K562 (cell line): ENCODE measurements around the gene CUX1. TPM values are rescaled to one million over a fixed set of nuclear protein-coding genes. Genes with fewer than 3 reads are reported as not detected.

Experiments
- ARHGAP35 ChIP-seq: fragments of 450-650 bp; IDR thresholded peaks from 2 replicates; pipeline ENCODE4 v1.6.1; 2018; ENCODE audit not compliant: partially characterized antibody
- BRD4 ChIP-seq: fragments of 200-600 bp; sonication (generic); IDR thresholded peaks from 2 replicates; pipeline ENCODE4 v1.6.1; 2017; ENCODE audit warnings: inconsistent platforms
- BRF2 ChIP-seq: IDR thresholded peaks from 3 replicates; pipeline ENCODE4 v1.6.1; 2011; ENCODE audit warnings: borderline replicate concordance, mild to moderate bottlenecking; ENCODE audit not compliant: insufficient read length, insufficient read depth
- HDGF ChIP-seq: fragments of 450-650 bp; IDR thresholded peaks from 2 replicates; pipeline ENCODE4 v1.6.1; 2016
- HNRNPUL1 ChIP-seq: fragments of 200-400 bp; formaldehyde crosslinking; IDR thresholded peaks from 2 replicates; pipeline ENCODE4 v1.6.1; 2017; ENCODE audit warnings: low read length
- NR3C1 ChIP-seq: sonication (generic); formaldehyde crosslinking; IDR thresholded peaks from 2 replicates; pipeline ENCODE4 v1.8.1; 2022; ENCODE audit warnings: missing genetic modification reagents
- RNF219 ChIP-seq: fragments of 250-450 bp; sonication (Bioruptor Pico); IDR thresholded peaks from 2 replicates; pipeline ENCODE4 v1.5.0; 2022; ENCODE audit warnings: mild to moderate bottlenecking
- TAF15 ChIP-seq: fragments of 200-400 bp; formaldehyde crosslinking; IDR thresholded peaks from 2 replicates; pipeline ENCODE4 v1.6.1; 2017; ENCODE audit warnings: mild to moderate bottlenecking, low read depth, low read length, moderate library complexity
- polyA plus RNA-seq, 8 experiments: library from polyadenylated mRNA; depleted of rRNA in 4 of 8; stranded (reverse) in 5 of 8; unstranded in 3 of 8; fragments of >200 nt; fragmentation: Nextera tagmentation in 2 of 8; fragmentation: Illumina TruSeq in 1 of 8; extraction: Ambion mirVana in 2 of 8; extraction: Trizol in 1 of 8; gene quantifications; 2 replicates each; pipeline versions ENCODE4 v1.2.1 to v1.2.3, GENCODE V29; 2011 to 2014; ENCODE audit warnings: inconsistent platforms in 1 of 8, missing spikeins in 1 of 8
- total RNA-seq, 7 experiments: library from RNA; depleted of rRNA in 6 of 7; stranded (reverse); fragments of >200 nt in 6 of 7; fragmentation: Illumina TruSeq in 2 of 7; extraction: Trizol in 2 of 7; gene quantifications; 2 replicates each; pipeline versions ENCODE4 v1.2.1 to v1.2.3, GENCODE V29; 2011 to 2021; ENCODE audit warnings: low replicate concordance in 1 of 7
- TF ChIP-seq, protein P1 (sequence below): fragments of 200-800 bp; sonication (Bioruptor generic); IDR thresholded peaks from 2 replicates; pipeline ENCODE4 v1.6.1; 2017; ENCODE audit warnings: missing genetic modification characterization, missing compliant biosample characterization
- TF ChIP-seq, protein P2 (sequence below), 2 experiments: fragments of 450-650 bp in 1 of 2; sonication (generic) in 1 of 2; formaldehyde crosslinking in 1 of 2; IDR thresholded peaks; 2 replicates each; pipeline versions ENCODE4 v1.7.1 to v1.9.0; 2016 to 2022; ENCODE audit warnings: inconsistent platforms in 1 of 2, mild to moderate bottlenecking in 1 of 2, missing genetic modification reagents in 1 of 2

CUX1 gene
- total and polyA plus RNA-seq, 9 of the 15 experiments (the other 6 are each of a cell fraction or from before 2014, with no cell fraction given), result 3.6 to 55.3 (median 25.2) TPM

- TF ChIP-seq NR3C1 (CRISPR knock-in tag), result no peak
- TF ChIP-seq HDGF, result no peak
- TF ChIP-seq ARHGAP35, result peak; percentile 54
- TF ChIP-seq, protein P1, sequence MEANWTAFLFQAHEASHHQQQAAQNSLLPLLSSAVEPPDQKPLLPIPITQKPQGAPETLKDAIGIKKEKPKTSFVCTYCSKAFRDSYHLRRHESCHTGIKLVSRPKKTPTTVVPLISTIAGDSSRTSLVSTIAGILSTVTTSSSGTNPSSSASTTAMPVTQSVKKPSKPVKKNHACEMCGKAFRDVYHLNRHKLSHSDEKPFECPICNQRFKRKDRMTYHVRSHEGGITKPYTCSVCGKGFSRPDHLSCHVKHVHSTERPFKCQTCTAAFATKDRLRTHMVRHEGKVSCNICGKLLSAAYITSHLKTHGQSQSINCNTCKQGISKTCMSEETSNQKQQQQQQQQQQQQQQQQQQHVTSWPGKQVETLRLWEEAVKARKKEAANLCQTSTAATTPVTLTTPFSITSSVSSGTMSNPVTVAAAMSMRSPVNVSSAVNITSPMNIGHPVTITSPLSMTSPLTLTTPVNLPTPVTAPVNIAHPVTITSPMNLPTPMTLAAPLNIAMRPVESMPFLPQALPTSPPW (CRISPR knock-in tag), result no peak; the same call in none of the 2 replicates
- no peak for TF ChIP-seq RNF219 (CRISPR knock-in tag)
- TF ChIP-seq BRD4, result no peak; the same call in 1 of the 2 replicates
- no peak for TF ChIP-seq TAF15
- TF ChIP-seq, protein P2, sequence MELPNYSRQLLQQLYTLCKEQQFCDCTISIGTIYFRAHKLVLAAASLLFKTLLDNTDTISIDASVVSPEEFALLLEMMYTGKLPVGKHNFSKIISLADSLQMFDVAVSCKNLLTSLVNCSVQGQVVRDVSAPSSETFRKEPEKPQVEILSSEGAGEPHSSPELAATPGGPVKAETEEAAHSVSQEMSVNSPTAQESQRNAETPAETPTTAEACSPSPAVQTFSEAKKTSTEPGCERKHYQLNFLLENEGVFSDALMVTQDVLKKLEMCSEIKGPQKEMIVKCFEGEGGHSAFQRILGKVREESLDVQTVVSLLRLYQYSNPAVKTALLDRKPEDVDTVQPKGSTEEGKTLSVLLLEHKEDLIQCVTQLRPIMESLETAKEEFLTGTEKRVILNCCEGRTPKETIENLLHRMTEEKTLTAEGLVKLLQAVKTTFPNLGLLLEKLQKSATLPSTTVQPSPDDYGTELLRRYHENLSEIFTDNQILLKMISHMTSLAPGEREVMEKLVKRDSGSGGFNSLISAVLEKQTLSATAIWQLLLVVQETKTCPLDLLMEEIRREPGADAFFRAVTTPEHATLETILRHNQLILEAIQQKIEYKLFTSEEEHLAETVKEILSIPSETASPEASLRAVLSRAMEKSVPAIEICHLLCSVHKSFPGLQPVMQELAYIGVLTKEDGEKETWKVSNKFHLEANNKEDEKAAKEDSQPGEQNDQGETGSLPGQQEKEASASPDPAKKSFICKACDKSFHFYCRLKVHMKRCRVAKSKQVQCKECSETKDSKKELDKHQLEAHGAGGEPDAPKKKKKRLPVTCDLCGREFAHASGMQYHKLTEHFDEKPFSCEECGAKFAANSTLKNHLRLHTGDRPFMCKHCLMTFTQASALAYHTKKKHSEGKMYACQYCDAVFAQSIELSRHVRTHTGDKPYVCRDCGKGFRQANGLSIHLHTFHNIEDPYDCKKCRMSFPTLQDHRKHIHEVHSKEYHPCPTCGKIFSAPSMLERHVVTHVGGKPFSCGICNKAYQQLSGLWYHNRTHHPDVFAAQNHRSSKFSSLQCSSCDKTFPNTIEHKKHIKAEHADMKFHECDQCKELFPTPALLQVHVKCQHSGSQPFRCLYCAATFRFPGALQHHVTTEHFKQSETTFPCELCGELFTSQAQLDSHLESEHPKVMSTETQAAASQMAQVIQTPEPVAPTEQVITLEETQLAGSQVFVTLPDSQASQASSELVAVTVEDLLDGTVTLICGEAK (IDR thresholded peaks at IDR 0.05), result 0 out of 2 replicates have a peak, but pooled peaks have one; percentile 29
- TF ChIP-seq, protein P2 (CRISPR knock-in tag; IDR thresholded peaks at IDR 0.05), result no peak
- TF ChIP-seq BRF2, result no peak
- TF ChIP-seq HNRNPUL1, result no peak
These were observed 2.2 kb upstream of the CUX1 start (continued) for GRCh38 chr7:101814991-101815825.
